ENCODE measurements around the gene FAM170B. TPM values are rescaled to one million over a fixed set of nuclear protein-coding genes. Genes with fewer than 3 reads are reported as not detected.

The FAM170B gene
- total RNA-seq, 4 donors from 2014 or later, result not detected

DNA sequence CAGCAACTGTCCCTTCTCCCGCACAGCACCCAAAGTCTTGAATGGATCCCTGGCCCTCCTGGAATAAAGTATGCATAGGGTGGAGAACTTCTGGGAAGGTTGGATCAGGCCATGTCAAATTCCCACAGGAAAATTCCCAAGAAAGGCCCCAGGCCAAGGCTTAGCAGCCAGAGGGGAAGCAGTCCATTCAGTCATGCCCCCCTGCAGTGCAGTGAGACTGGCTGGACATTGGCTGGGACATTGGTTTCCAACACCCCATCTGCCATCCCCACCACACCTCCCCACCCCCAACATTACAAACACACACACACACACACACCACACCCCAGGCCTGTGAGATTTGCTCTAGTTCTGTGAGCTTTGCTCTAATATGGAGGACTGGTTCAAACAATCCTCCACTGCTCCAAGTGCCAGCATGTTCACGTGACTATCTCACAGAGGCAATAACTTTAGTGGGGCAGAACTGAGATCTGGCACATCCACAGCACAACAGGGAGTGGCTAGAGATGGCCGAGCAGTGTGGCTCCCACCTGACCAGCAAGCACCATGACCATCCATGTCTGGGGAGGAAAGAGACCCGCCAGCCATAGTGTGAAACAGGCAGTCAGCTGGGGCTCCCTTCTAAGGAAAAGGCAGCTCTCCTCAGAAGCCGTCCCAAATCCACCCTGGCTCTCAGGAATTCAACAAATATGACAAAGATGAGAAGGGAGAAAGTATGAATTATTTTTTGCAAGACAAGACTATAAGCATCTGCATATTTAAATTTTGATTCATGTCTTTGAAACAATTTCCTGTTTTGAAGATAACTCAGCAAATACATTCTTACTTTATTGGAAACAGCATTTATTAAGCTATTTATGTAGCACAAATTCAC, 6.7 kb upstream of the FAM170B start:
- Histone ChIP-seq H3K27me3 (no peaks in the 10 kb centered on the region), H3K4me3 (replicated peaks in 1 of 3) (no peak overlapping the region), H3K4me1 (peaks cover 6 to 33% of the 10 kb centered on the region in 2 donors), H3K36me3 (no peaks in the 10 kb centered on the region), H3K9me3 (no peaks in the 10 kb centered on the region), H3K27ac (no peak overlapping the region)
- intact Hi-C loops (cut with DNase I), result no loop called here
- TF ChIP-seq, protein P1, sequence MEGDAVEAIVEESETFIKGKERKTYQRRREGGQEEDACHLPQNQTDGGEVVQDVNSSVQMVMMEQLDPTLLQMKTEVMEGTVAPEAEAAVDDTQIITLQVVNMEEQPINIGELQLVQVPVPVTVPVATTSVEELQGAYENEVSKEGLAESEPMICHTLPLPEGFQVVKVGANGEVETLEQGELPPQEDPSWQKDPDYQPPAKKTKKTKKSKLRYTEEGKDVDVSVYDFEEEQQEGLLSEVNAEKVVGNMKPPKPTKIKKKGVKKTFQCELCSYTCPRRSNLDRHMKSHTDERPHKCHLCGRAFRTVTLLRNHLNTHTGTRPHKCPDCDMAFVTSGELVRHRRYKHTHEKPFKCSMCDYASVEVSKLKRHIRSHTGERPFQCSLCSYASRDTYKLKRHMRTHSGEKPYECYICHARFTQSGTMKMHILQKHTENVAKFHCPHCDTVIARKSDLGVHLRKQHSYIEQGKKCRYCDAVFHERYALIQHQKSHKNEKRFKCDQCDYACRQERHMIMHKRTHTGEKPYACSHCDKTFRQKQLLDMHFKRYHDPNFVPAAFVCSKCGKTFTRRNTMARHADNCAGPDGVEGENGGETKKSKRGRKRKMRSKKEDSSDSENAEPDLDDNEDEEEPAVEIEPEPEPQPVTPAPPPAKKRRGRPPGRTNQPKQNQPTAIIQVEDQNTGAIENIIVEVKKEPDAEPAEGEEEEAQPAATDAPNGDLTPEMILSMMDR (IDR thresholded peaks at IDR 0.05), result no peak
- TF ChIP-seq POLR2A (IDR thresholded peaks at IDR 0.05), result no peak
- WGBS, 2 donors, result 77 to 87% methylated on average over 5 of the region's 5 CpGs
- DNase-seq, result peak; percentile 59 to 74

DNA sequence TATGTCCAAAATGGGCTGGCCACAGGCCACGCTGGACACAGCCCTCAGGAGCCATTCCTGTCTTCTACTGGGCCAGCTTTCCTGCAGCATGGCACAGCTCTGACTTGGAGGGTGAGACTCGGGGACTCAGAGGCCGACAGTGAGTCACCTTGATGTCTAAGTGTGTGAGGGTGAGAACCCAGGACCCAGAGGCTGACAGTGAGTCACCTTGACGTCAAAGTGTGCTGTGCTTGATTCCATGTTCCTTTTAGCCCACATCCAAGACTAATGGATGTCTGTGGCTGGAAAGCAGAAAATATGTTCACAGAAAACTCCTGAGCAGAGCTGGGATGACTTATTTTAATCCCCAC, 6.0 kb upstream of the FAM170B start:
- no peak for TF ChIP-seq POLR2A (IDR thresholded peaks at IDR 0.05)
- TF ChIP-seq, protein P1 (IDR thresholded peaks at IDR 0.05), result no peak
- WGBS, 2 donors, result 90% methylated on average over 4 of the region's 4 CpGs
- intact Hi-C loops (cut with DNase I), result no loop called here
- Histone ChIP-seq H3K4me1 (peaks cover 8 to 36% of the 10 kb centered on the region in 2 donors), H3K27me3 (no peaks in the 10 kb centered on the region), H3K27ac (peak overlapping the region in 1 of 3 donors; percentile 25), H3K9me3 (no peaks in the 10 kb centered on the region), H3K4me3 (replicated peaks in 1 of 3) (no peak overlapping the region), H3K36me3 (no peaks in the 10 kb centered on the region)
- no peak for DNase-seq

DNA sequence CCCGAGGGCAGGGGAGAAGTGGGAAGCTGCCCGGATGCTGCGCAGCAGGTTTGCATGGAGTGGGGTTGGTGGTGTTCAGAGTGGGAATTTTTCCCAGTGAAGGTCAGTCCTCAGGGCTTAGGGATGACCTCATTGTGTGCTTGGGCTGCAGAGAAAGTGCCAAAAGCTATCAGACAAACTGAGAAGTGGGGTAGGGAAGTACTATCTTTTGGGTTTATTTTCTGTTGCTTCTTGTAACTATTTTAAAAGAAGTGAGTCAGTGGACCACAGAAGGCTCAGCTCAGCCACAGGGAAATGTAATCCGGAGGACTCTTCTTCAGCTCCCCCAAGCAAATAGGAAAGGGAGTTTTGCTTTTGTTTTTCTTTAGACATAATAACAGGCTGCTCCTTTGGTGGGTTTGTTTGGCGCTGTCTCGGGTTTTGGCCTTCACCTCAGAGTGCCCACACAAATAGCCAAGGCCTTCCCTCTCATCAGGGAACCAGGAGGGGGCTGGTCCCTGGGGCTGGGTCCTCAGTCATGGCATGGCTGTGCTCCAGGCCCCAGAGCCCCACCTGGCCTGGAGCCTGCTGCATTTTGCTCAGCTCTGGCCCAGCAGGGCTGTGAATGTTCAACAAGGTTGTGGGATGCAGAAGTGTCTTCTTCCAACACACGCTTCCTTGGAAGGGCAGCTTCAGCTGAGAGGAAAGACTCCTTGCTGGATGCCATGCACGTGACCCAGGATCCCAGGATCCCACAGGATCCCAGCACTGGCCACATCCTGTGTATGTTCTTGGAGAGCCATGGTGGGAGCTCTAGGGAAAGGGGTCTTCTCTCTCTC, 5.4 kb upstream of the FAM170B start:
- Histone ChIP-seq H3K27ac (peak overlapping the region in 2 of 3 donors; percentile 25 to 51), H3K36me3 (no peaks in the 10 kb centered on the region), H3K4me1 (peaks cover 8 to 35% of the 10 kb centered on the region in 2 donors), H3K9me3 (no peaks in the 10 kb centered on the region), H3K27me3 (no peaks in the 10 kb centered on the region), H3K4me3 (replicated peaks in 1 of 3) (no peak overlapping the region)
- intact Hi-C loops (cut with DNase I), result no loop called here
- TF ChIP-seq POLR2A (IDR thresholded peaks at IDR 0.05), result no peak
- TF ChIP-seq, protein P1 (IDR thresholded peaks at IDR 0.05), result no peak
- WGBS, 2 donors, result 63 to 70% methylated on average over 8 of the region's 8 CpGs
- DNase-seq, result no peak

DNA sequence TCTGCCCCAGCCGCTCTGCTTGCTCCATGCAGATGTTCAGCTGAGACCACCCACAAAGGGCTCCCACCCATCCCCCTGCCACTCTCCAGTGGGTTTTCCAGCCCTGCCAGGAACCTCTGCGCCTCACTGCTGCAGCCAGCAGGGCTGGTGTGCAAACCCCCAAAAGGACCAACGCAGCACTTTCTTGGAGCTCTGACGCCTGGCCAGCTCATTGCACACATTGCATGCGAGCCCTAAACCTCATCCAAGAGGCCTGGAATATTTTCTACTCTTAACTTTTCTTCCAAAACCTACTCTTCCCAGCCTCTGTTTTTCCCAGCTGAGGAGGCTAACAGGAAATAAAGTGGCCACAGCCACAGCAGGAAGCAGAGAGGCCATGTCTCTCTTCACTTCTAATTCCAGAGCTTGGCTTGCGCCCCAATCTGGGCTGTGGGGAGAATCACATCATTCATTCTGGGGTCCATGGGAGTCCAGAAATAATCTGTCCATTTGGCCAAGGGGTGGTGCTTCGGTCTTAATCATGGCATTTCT, 4.6 kb upstream of the FAM170B start:
- Histone ChIP-seq H3K27me3 (no peaks in the 10 kb centered on the region), H3K36me3 (no peaks in the 10 kb centered on the region), H3K9me3 (no peaks in the 10 kb centered on the region), H3K27ac (peak overlapping the region in 1 of 3 donors; percentile 12), H3K4me3 (replicated peaks in 1 of 3) (no peak overlapping the region), H3K4me1 (peaks cover 8 to 32% of the 10 kb centered on the region in 2 donors)
- TF ChIP-seq, protein P1 (IDR thresholded peaks at IDR 0.05), result no peak
- no peak for TF ChIP-seq POLR2A (IDR thresholded peaks at IDR 0.05)
- intact Hi-C loops (cut with DNase I), result no loop called here
- 68 to 81% methylated on average over 7 of the region's 7 CpGs for WGBS, 2 donors
- DNase-seq, result no peak
